ENCODE measurements around the gene PREX1. TPM values are rescaled to one million over a fixed set of nuclear protein-coding genes. Genes with fewer than 3 reads are reported as not detected.

Gene PREX1
- polyA plus RNA-seq, 1 donor (not counting 4 experiments of a cell fraction or from before 2014, with no cell fraction given), result 0.22 TPM

GRCh38 chr20:48730977-48731376, 96.8 kb downstream of the PREX1 start:
- no peak overlapping the region for H3K9ac ChIP-seq (ENCODE audit: control insufficient read depth, extremely low read depth, insufficient read depth, low read length)
- no peaks in the 10 kb centered on the region for H3K4me1 ChIP-seq (ENCODE audit: control insufficient read depth, extremely low read depth, insufficient read depth, low read length)
- no peak overlapping the region for H2AFZ ChIP-seq (ENCODE audit: control insufficient read depth, low read length)
- no peaks in the 10 kb centered on the region for H4K20me1 ChIP-seq (ENCODE audit: control insufficient read depth, extremely low read depth, insufficient read depth, low read length)
- TF ChIP-seq, protein P1, sequence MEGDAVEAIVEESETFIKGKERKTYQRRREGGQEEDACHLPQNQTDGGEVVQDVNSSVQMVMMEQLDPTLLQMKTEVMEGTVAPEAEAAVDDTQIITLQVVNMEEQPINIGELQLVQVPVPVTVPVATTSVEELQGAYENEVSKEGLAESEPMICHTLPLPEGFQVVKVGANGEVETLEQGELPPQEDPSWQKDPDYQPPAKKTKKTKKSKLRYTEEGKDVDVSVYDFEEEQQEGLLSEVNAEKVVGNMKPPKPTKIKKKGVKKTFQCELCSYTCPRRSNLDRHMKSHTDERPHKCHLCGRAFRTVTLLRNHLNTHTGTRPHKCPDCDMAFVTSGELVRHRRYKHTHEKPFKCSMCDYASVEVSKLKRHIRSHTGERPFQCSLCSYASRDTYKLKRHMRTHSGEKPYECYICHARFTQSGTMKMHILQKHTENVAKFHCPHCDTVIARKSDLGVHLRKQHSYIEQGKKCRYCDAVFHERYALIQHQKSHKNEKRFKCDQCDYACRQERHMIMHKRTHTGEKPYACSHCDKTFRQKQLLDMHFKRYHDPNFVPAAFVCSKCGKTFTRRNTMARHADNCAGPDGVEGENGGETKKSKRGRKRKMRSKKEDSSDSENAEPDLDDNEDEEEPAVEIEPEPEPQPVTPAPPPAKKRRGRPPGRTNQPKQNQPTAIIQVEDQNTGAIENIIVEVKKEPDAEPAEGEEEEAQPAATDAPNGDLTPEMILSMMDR (optimal IDR thresholded peaks at IDR 0.05 in 1 of 3, IDR thresholded peaks at IDR 0.05 in 1 of 3, conservative IDR thresholded peaks at IDR 0.05 in 1 of 3; ENCODE audit: extremely low read depth in 1 of 3, insufficient read depth in 2 of 3, low read length in 3 of 3), result no peak
- TF ChIP-seq EZH2 (IDR thresholded peaks at IDR 0.05; ENCODE audit: low read length), result no peak
- no peak for FAIRE-seq
- no peak for DNase-seq (ENCODE audit: low read depth, low spot score)
- H3K4me2 ChIP-seq (ENCODE audit: control insufficient read depth, extremely low read depth, insufficient read depth, low read depth, low read length), result no peak overlapping the region
- peaks cover 7% of the 10 kb centered on the region for H3K27me3 ChIP-seq (ENCODE audit: control insufficient read depth, extremely low read depth, insufficient read depth, low read length)
- no peak overlapping the region for H3K4me3 ChIP-seq (ENCODE audit: control insufficient read depth in 2 of 3, extremely low read depth in 1 of 3, insufficient read depth in 2 of 3, low read depth in 1 of 3, low read length in 3 of 3)
- dilution Hi-C loops (cut with MboI; ENCODE audit: extremely low pct_ligation_motif_present, low sequenced_read_pairs), result no loop called here
- no peak overlapping the region for H3K27ac ChIP-seq (ENCODE audit: control insufficient read depth, insufficient read depth, low read length)
- H3K9me1 ChIP-seq (ENCODE audit: control insufficient read depth, extremely low read depth, insufficient read depth, low read length), result no peaks in the 10 kb centered on the region
- H3K9me3 ChIP-seq (ENCODE audit: control insufficient read depth, low read depth, low read length), result no peaks in the 10 kb centered on the region
- no peaks in the 10 kb centered on the region for H3K36me3 ChIP-seq (ENCODE audit: control insufficient read depth in 2 of 2, extremely low read depth in 1 of 2, insufficient read depth in 2 of 2, low read length in 2 of 2)
- no peaks in the 10 kb centered on the region for H3K79me2 ChIP-seq (ENCODE audit: control insufficient read depth, insufficient read depth, low read length)

DNA sequence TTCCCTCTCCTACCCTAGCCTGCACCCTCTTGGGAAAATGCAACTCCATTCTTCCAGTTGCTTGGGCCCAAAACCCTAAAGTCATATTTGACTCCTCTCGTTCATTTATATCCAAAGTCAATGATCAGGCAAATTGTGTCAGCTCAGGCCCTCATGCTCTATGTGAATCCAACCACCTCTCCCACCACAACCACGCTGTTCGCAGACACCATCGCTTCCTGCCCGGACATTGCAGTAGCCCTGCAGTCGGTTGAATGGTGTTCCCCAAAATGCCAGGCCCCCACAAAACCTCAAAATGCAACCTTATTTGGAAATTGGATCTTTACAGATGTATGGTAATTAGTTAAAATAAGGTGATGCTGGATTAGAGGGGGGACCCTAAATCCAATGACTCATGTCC, 98.3 kb downstream of the PREX1 start:
- no peak overlapping the region for H3K9ac ChIP-seq (ENCODE audit: control insufficient read depth, extremely low read depth, insufficient read depth, low read length)
- H4K20me1 ChIP-seq (ENCODE audit: control insufficient read depth, extremely low read depth, insufficient read depth, low read length), result no peaks in the 10 kb centered on the region
- H3K79me2 ChIP-seq (ENCODE audit: control insufficient read depth, insufficient read depth, low read length), result no peaks in the 10 kb centered on the region
- H3K4me2 ChIP-seq (ENCODE audit: control insufficient read depth, extremely low read depth, insufficient read depth, low read depth, low read length), result no peak overlapping the region
- no peak overlapping the region for H3K27ac ChIP-seq (ENCODE audit: control insufficient read depth, insufficient read depth, low read length)
- H3K27me3 ChIP-seq (ENCODE audit: control insufficient read depth, extremely low read depth, insufficient read depth, low read length), result peaks cover 7% of the 10 kb centered on the region
- H3K4me1 ChIP-seq (ENCODE audit: control insufficient read depth, extremely low read depth, insufficient read depth, low read length), result no peaks in the 10 kb centered on the region
- H3K9me1 ChIP-seq (ENCODE audit: control insufficient read depth, extremely low read depth, insufficient read depth, low read length), result no peaks in the 10 kb centered on the region
- DNase-seq (ENCODE audit: low read depth, low spot score) (no peak), FAIRE-seq (no peak)
- H3K4me3 ChIP-seq (ENCODE audit: control insufficient read depth in 2 of 3, extremely low read depth in 1 of 3, insufficient read depth in 2 of 3, low read depth in 1 of 3, low read length in 3 of 3), result no peak overlapping the region
- TF ChIP-seq EZH2 (IDR thresholded peaks at IDR 0.05; ENCODE audit: low read length), result no peak
- TF ChIP-seq, protein P1 (optimal IDR thresholded peaks at IDR 0.05 in 1 of 3, IDR thresholded peaks at IDR 0.05 in 1 of 3, conservative IDR thresholded peaks at IDR 0.05 in 1 of 3; ENCODE audit: extremely low read depth in 1 of 3, insufficient read depth in 2 of 3, low read length in 3 of 3), result no peak
- dilution Hi-C loops (cut with MboI; ENCODE audit: extremely low pct_ligation_motif_present, low sequenced_read_pairs), result no loop called here
- H3K36me3 ChIP-seq (ENCODE audit: control insufficient read depth in 2 of 2, extremely low read depth in 1 of 2, insufficient read depth in 2 of 2, low read length in 2 of 2), result no peaks in the 10 kb centered on the region
- H2AFZ ChIP-seq (ENCODE audit: control insufficient read depth, low read length), result no peak overlapping the region
- H3K9me3 ChIP-seq (ENCODE audit: control insufficient read depth, low read depth, low read length), result no peaks in the 10 kb centered on the region
